ENCODE measurements around the gene USP50.

USP50 gene

GRCh38 chr15:50562735-50563640, 16.5 kb upstream of the USP50 start:
- no peak for TF ChIP-seq CTCF (IDR thresholded peaks at IDR 0.05)

GRCh38 chr15:50558012-50558411, 11.5 kb upstream of the USP50 start:
- no peak for TF ChIP-seq CTCF (IDR thresholded peaks at IDR 0.05)

GRCh38 chr15:50556642-50557371, 10.3 kb upstream of the USP50 start:
- no peak for TF ChIP-seq CTCF (IDR thresholded peaks at IDR 0.05)

- TF ChIP-seq CTCF (IDR thresholded peaks at IDR 0.05): no peak
Observed at GRCh38 chr15:50552238-50552637, 5.8 kb upstream of the USP50 start.

- TF ChIP-seq CTCF (IDR thresholded peaks at IDR 0.05): no peak
Observed at GRCh38 chr15:50549326-50549725, 2.9 kb upstream of the USP50 start.

- TF ChIP-seq CTCF (IDR thresholded peaks at IDR 0.05): no peak
Observed at GRCh38 chr15:50544368-50544767, 2.1 kb downstream of the USP50 start.

GRCh38 chr15:50543556-50543955, 2.9 kb downstream of the USP50 start:
- no peak for TF ChIP-seq CTCF (IDR thresholded peaks at IDR 0.05)

Measured in LNCAP (cell line).